SK-N-SH (cell line): ENCODE measurements around the gene EMX2. TPM values are rescaled to one million over a fixed set of nuclear protein-coding genes. Genes with fewer than 3 reads are reported as not detected.

Experiments
- CTCF ChIA-PET: fragments of 300-600, 350-600 bp; formaldehyde crosslinking; extraction: SDS; loops from one replicate; lab custom pipeline; 2021; lab: Yijun Ruan, JAX
- POLR2A ChIA-PET: fragments of 350-600 bp; sonication (Branson Sonifier 250); formaldehyde crosslinking; extraction: SDS; loops from one replicate; lab custom pipeline; 2020; ENCODE audit warnings: antibody characterized with exemption, inconsistent platforms; lab: Yijun Ruan, JAX
- DNase-seq: peaks from one replicate; pipeline ENCODE4 v3.0.0; 2012
- H2AFZ ChIP-seq: fragments of 200-600 bp; sonication (generic); 2 replicates; pipeline ENCODE4 v1.8.1; 2016; ENCODE audit warnings: antibody characterized with exemption, mild to moderate bottlenecking, low read depth
- H3F3A ChIP-seq: fragments of 200-600 bp; sonication (generic); replicated peaks from 2 replicates; pipeline ENCODE3; 2016; ENCODE audit warnings: antibody characterized with exemption, mild to moderate bottlenecking; ENCODE audit not compliant: insufficient read depth
- H3K27ac ChIP-seq, 2 experiments: fragments of 200-500 bp in 1 of 2; fragments of 200-600 bp in 1 of 2; sonication (Bioruptor generic) in 1 of 2; sonication (generic), shearing (Covaris generic) in 1 of 2; 2 replicates each; pipeline versions ENCODE4 v1.5.1 to v1.6.1; 2014 to 2016; ENCODE audit warnings: low read depth in 2 of 2, inconsistent platforms in 1 of 2, low read length in 1 of 2, mild to moderate bottlenecking in 1 of 2, mixed read lengths in 1 of 2
- H3K27me3 ChIP-seq: fragments of 200-600 bp; sonication (generic), shearing (Covaris generic); 2 replicates; pipeline ENCODE4 v1.6.1; 2016; ENCODE audit warnings: mixed run types; ENCODE audit not compliant: insufficient read depth
- H3K36me3 ChIP-seq, 2 experiments: fragments of 200-500 bp in 1 of 2; fragments of 200-600 bp in 1 of 2; sonication (Bioruptor generic) in 1 of 2; sonication (generic) in 1 of 2; replicated peaks in 1 of 2; 2 replicates each; pipeline versions ENCODE3 to v1.5.1; 2014 to 2016; ENCODE audit warnings: low read length in 1 of 2, mild to moderate bottlenecking in 1 of 2; ENCODE audit not compliant: insufficient read depth in 2 of 2, control insufficient read depth in 1 of 2
- H3K4me1 ChIP-seq, 2 experiments: fragments of 200-500 bp in 1 of 2; fragments of 200-600 bp in 1 of 2; sonication (Bioruptor generic) in 1 of 2; sonication (generic), shearing (Covaris generic) in 1 of 2; 2 replicates each; pipeline versions ENCODE4 v1.5.1 to v1.6.1; 2014 to 2016; ENCODE audit warnings: low read depth in 1 of 2, low read length in 1 of 2, mixed run types in 1 of 2; ENCODE audit not compliant: insufficient read depth in 2 of 2, control insufficient read depth in 1 of 2
- H3K4me2 ChIP-seq: fragments of 200-600 bp; sonication (generic), shearing (Covaris generic); 2 replicates; pipeline ENCODE4 v1.6.1; 2017; ENCODE audit warnings: mixed run types
- H3K4me3 ChIP-seq, 2 experiments: fragments of 200-500 bp in 1 of 2; fragments of 200-600 bp in 1 of 2; sonication (Bioruptor generic) in 1 of 2; sonication (generic), shearing (Covaris generic) in 1 of 2; 2 replicates each; pipeline versions ENCODE4 v1.5.1 to v1.8.1; 2014 to 2016; ENCODE audit warnings: low read depth in 2 of 2, inconsistent platforms in 1 of 2, low read length in 1 of 2, mild to moderate bottlenecking in 1 of 2, mixed read lengths in 1 of 2, moderate library complexity in 1 of 2
- H3K79me2 ChIP-seq: fragments of 200-600 bp; sonication (generic); 2 replicates; pipeline ENCODE4 v1.8.1; 2017; ENCODE audit warnings: mild to moderate bottlenecking; ENCODE audit not compliant: insufficient read depth
- H3K9ac ChIP-seq: fragments of 200-600 bp; sonication (generic); 2 replicates; pipeline ENCODE4 v1.6.1; 2017; ENCODE audit warnings: mixed run types
- H3K9me2 ChIP-seq: fragments of 200-600 bp; sonication (generic); 2 replicates; pipeline ENCODE4 v1.6.1; 2017; ENCODE audit warnings: mixed run types
- H3K9me3 ChIP-seq: fragments of 200-600 bp; sonication (generic); 2 replicates; pipeline ENCODE4 v1.6.1; 2017; ENCODE audit warnings: mixed run types, mild to moderate bottlenecking, moderate library complexity
- H4K20me1 ChIP-seq: fragments of 200-600 bp; sonication (generic); 2 replicates; pipeline ENCODE4 v1.6.1; 2017; ENCODE audit warnings: mild to moderate bottlenecking, mixed run types; ENCODE audit not compliant: insufficient read depth
- ELF1 ChIP-seq: IDR thresholded peaks from 2 replicates; pipeline ENCODE4 v1.4.0; 2012
- EP300 ChIP-seq, 2 experiments: IDR thresholded peaks; 2 replicates each; pipeline versions ENCODE4 v1.4.0 to v1.6.1; 2012; ENCODE audit warnings: borderline replicate concordance in 1 of 2, low read depth in 1 of 2, low read length in 1 of 2
- EZH2phosphoT487 ChIP-seq: fragments of 200-600 bp; sonication (generic); IDR thresholded peaks from 2 replicates; pipeline ENCODE4 v1.6.1; 2017; ENCODE audit warnings: low read depth, mixed run types, mild to moderate bottlenecking, antibody characterized with exemption, moderate library complexity, borderline replicate concordance
- GABPA ChIP-seq: IDR thresholded peaks from 2 replicates; pipeline ENCODE4 v1.4.0; 2012; ENCODE audit warnings: low read depth, mild to moderate bottlenecking
- GATA2 ChIP-seq: sonication (generic); formaldehyde crosslinking; IDR thresholded peaks from 2 replicates; pipeline ENCODE4 v1.5.0; 2020; ENCODE audit warnings: mild to moderate bottlenecking, missing genetic modification reagents
- IRF3 ChIP-seq: fragments of 150-350 bp; IDR thresholded peaks from 2 replicates; pipeline ENCODE4 v1.6.1; 2016; ENCODE audit warnings: mild to moderate bottlenecking, low read depth, low read length
- JUND ChIP-seq: IDR thresholded peaks from 2 replicates; pipeline ENCODE4 v1.4.0; 2012
- NRF1 ChIP-seq: IDR thresholded peaks from 2 replicates; pipeline ENCODE4 v1.6.1; 2012; ENCODE audit warnings: low read depth, mild to moderate bottlenecking, low read length
- POLR2AphosphoS5 ChIP-seq: IDR thresholded peaks from 2 replicates; pipeline ENCODE4 v1.6.1; 2012; ENCODE audit warnings: low read depth, low read length
- RAD21 ChIP-seq: IDR thresholded peaks from 2 replicates; pipeline ENCODE4 v1.6.1; 2012; ENCODE audit warnings: mild to moderate bottlenecking, low read length
- RFX5 ChIP-seq: IDR thresholded peaks from 2 replicates; pipeline ENCODE4 v1.6.1; 2012; ENCODE audit warnings: mild to moderate bottlenecking, improper control_type of control experiment, low read length
- RXRA ChIP-seq: IDR thresholded peaks from 2 replicates; pipeline ENCODE4 v1.4.0; 2012; ENCODE audit warnings: low read depth, mild to moderate bottlenecking, borderline replicate concordance
- SIN3A ChIP-seq: IDR thresholded peaks from 2 replicates; pipeline ENCODE4 v1.6.1; 2012; ENCODE audit warnings: low read depth, mild to moderate bottlenecking, low read length, moderate library complexity, borderline replicate concordance
- YY1 ChIP-seq: IDR thresholded peaks from 2 replicates; pipeline ENCODE4 v1.4.0; 2012; ENCODE audit warnings: low read depth, mild to moderate bottlenecking
- WGBS: methylation state at CpG from one replicate; pipeline ENCODE4 v1.1.6; 2017; ENCODE audit warnings: low lambda C conversion rate; 5-methylcytosine and 5-hydroxymethylcytosine counted together
- polyA plus RNA-seq, 3 experiments: library from polyadenylated mRNA; depleted of rRNA; stranded (reverse); fragments of >200 nt; gene quantifications; 2 replicates each; pipeline ENCODE4 v1.2.3, GENCODE V29; 2012
- TF ChIP-seq, protein P1 (sequence below): IDR thresholded peaks from 2 replicates; pipeline ENCODE4 v1.6.1; 2012; ENCODE audit warnings: mild to moderate bottlenecking, low read depth, low read length, moderate library complexity
- TF ChIP-seq, protein P2 (sequence below): fragments of 200-600 bp; sonication (generic); IDR thresholded peaks from 2 replicates; pipeline ENCODE4 v1.6.1; 2017; ENCODE audit warnings: antibody characterized with exemption, mild to moderate bottlenecking, moderate library complexity

Gene EMX2
- polyA plus RNA-seq, 1 of the 3 experiments (the other 2 are of a cell fraction): not detected

DNA sequence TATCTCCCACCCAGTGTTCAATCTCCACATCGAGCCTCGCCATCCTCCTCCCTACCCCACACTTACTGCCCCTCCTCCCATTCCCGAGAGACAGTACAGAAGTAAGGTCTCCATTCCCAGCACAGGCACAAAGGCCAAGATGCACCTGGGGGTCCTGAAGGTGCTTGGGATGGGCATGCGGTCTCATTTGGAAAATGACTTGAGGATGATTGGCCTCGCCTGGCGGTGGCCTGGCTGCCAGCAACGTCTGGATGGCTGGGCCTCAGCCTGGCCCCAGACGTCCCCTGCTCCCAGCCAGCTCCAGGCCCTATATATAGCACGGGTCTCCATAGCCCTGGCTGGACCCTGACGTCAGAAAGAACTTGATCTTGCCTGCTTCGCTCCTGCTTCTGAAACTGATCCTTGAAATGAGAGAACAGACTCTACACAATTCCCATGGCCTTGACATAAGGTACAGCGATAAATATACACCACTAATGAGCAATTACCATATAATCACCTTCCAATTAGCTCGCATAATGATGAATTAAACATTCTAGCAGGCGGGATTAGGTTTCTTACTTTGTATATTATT, 11.8 kb downstream of the EMX2 start:
- Histone ChIP-seq H3F3A (no peaks in the 10 kb centered on the region), H3K9me3 (no peaks in the 10 kb centered on the region), H2AFZ (no peak overlapping the region), H3K9ac (no peak overlapping the region), H3K36me3 (no peaks in the 10 kb centered on the region), H3K27ac (no peak overlapping the region), H3K4me1 (no peaks in the 10 kb centered on the region; a peak in 1 of 4 replicates), H3K9me2 (no peaks in the 10 kb centered on the region)
- WGBS: 31% methylated on average over 10 of the region's 14 CpGs
- TF ChIP-seq ELF1: no peak
- TF ChIP-seq, all 33 proteins: peak for 0
- Histone ChIP-seq H3K79me2 (no peaks in the 10 kb centered on the region), H3K4me2 (no peak overlapping the region), H3K4me3 (no peak overlapping the region), H4K20me1 (no peaks in the 10 kb centered on the region), H3K27me3 (peaks cover 49% of the 10 kb centered on the region)
- DNase-seq: no peak
- POLR2A ChIA-PET: no interaction called here
- CTCF ChIA-PET: interaction anchor here (0.7 to 1.7 kb wide), 2 partner anchors 12 to 57 kb away, joined by 3 to 5 read pairs; partner anchors contain the start of gene EMX2

GRCh38 chr10:117555017-117555416, 12.5 kb downstream of the EMX2 start:
- POLR2A ChIA-PET: no interaction called here

GRCh38 chr10:117555863-117556262, 13.3 kb downstream of the EMX2 start:
- H2AFZ ChIP-seq: no peak overlapping the region
- POLR2A ChIA-PET: no interaction called here
- H3K9me2 ChIP-seq: no peaks in the 10 kb centered on the region
- no peak for DNase-seq
- H3F3A ChIP-seq: no peaks in the 10 kb centered on the region
- no peaks in the 10 kb centered on the region for H3K79me2 ChIP-seq
- H3K9me3 ChIP-seq: no peaks in the 10 kb centered on the region
- no peaks in the 10 kb centered on the region for H3K36me3 ChIP-seq
- TF ChIP-seq EZH2phosphoT487 (no peak), NRF1 (no peak), GATA2 (CRISPR knock-in tag) (no peak), IRF3 (no peak)
- TF ChIP-seq, protein P1, sequence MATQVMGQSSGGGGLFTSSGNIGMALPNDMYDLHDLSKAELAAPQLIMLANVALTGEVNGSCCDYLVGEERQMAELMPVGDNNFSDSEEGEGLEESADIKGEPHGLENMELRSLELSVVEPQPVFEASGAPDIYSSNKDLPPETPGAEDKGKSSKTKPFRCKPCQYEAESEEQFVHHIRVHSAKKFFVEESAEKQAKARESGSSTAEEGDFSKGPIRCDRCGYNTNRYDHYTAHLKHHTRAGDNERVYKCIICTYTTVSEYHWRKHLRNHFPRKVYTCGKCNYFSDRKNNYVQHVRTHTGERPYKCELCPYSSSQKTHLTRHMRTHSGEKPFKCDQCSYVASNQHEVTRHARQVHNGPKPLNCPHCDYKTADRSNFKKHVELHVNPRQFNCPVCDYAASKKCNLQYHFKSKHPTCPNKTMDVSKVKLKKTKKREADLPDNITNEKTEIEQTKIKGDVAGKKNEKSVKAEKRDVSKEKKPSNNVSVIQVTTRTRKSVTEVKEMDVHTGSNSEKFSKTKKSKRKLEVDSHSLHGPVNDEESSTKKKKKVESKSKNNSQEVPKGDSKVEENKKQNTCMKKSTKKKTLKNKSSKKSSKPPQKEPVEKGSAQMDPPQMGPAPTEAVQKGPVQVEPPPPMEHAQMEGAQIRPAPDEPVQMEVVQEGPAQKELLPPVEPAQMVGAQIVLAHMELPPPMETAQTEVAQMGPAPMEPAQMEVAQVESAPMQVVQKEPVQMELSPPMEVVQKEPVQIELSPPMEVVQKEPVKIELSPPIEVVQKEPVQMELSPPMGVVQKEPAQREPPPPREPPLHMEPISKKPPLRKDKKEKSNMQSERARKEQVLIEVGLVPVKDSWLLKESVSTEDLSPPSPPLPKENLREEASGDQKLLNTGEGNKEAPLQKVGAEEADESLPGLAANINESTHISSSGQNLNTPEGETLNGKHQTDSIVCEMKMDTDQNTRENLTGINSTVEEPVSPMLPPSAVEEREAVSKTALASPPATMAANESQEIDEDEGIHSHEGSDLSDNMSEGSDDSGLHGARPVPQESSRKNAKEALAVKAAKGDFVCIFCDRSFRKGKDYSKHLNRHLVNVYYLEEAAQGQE: no peak
- H3K4me3 ChIP-seq: no peak overlapping the region
- peaks cover 34% of the 10 kb centered on the region for H3K27me3 ChIP-seq
- no peak overlapping the region for H3K27ac ChIP-seq
- CTCF ChIA-PET: no interaction called here
- no peak overlapping the region for H3K9ac ChIP-seq
- WGBS: no CpG with 5 or more reads among the region's 1 CpG
- no peaks in the 10 kb centered on the region; a peak in 1 of 4 replicates for H3K4me1 ChIP-seq
- H3K4me2 ChIP-seq: no peak overlapping the region
- H4K20me1 ChIP-seq: no peaks in the 10 kb centered on the region

More at GRCh38 chr10:117555017-117555416, 12.5 kb downstream of the EMX2 start:
- TF ChIP-seq ELF1 (no peak), YY1 (no peak), RFX5 (no peak), RXRA (no peak), JUND (no peak), EP300 (IDR thresholded peaks at IDR 0.05; ENCODE audit: borderline replicate concordance in 1 of 2, low read depth in 1 of 2, low read length in 1 of 2) (no peak), RAD21 (no peak), POLR2AphosphoS5 (no peak), SIN3A (no peak), GABPA (no peak)
- TF ChIP-seq, protein P2, sequence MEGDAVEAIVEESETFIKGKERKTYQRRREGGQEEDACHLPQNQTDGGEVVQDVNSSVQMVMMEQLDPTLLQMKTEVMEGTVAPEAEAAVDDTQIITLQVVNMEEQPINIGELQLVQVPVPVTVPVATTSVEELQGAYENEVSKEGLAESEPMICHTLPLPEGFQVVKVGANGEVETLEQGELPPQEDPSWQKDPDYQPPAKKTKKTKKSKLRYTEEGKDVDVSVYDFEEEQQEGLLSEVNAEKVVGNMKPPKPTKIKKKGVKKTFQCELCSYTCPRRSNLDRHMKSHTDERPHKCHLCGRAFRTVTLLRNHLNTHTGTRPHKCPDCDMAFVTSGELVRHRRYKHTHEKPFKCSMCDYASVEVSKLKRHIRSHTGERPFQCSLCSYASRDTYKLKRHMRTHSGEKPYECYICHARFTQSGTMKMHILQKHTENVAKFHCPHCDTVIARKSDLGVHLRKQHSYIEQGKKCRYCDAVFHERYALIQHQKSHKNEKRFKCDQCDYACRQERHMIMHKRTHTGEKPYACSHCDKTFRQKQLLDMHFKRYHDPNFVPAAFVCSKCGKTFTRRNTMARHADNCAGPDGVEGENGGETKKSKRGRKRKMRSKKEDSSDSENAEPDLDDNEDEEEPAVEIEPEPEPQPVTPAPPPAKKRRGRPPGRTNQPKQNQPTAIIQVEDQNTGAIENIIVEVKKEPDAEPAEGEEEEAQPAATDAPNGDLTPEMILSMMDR: no peak
- Histone ChIP-seq H3K9me3 (no peaks in the 10 kb centered on the region), H2AFZ (no peak overlapping the region), H3K4me2 (no peak overlapping the region), H3F3A (no peaks in the 10 kb centered on the region), H3K27ac (no peak overlapping the region), H3K27me3 (peaks cover 42% of the 10 kb centered on the region), H3K79me2 (no peaks in the 10 kb centered on the region), H3K4me1 (no peaks in the 10 kb centered on the region; a peak in 1 of 4 replicates), H3K36me3 (no peaks in the 10 kb centered on the region), H3K4me3 (no peak overlapping the region), H3K9ac (no peak overlapping the region), H4K20me1 (no peaks in the 10 kb centered on the region), H3K9me2 (no peaks in the 10 kb centered on the region)
- CTCF ChIA-PET: interaction anchor here (1.7 kb wide), 1 partner anchor 13 kb away, joined by 5 read pairs; the partner anchor contains the start of gene EMX2
- WGBS: 16% methylated on average over 9 of the region's 12 CpGs
- DNase-seq: no peak
